Uterus (tissue), 4 donors: ENCODE data around the gene ERC2. TPM values are rescaled to one million over a fixed set of nuclear protein-coding genes. Genes with fewer than 3 reads are reported as not detected.

ENCODE experiments used
- DNase-seq, 2 donors: peaks; one replicate each; pipeline ENCODE4 v3.0.0-alpha.2; 2019 to 2020
- H3K27ac ChIP-seq, 2 donors: fragments of 200-600 bp; sonication (generic); 1 replicate in 1 of 2; 2 replicates in 1 of 2; pipeline ENCODE4 v1.5.1; 2016 to 2018
- H3K27me3 ChIP-seq, 2 donors: fragments of 200-600 bp; sonication (generic); one replicate each; pipeline ENCODE4 v1.5.1; 2018 to 2019; ENCODE audit warnings: control low read depth in 1 of 2
- H3K36me3 ChIP-seq, 2 donors: fragments of 200-600 bp; sonication (generic); one replicate each; pipeline ENCODE4 v1.5.1; 2019; ENCODE audit warnings: control low read depth in 1 of 2
- H3K4me1 ChIP-seq, 2 donors: fragments of 200-600 bp; sonication (generic); one replicate each; pipeline ENCODE4 v1.5.1; 2018 to 2019; ENCODE audit warnings: control low read depth in 1 of 2
- H3K4me3 ChIP-seq, 2 donors: fragments of 200-600 bp; sonication (generic); 1 replicate in 1 of 2; 2 replicates in 1 of 2; pipeline ENCODE4 v1.5.1; 2018 to 2019; ENCODE audit warnings: mild to moderate bottlenecking in 1 of 2
- H3K9me3 ChIP-seq, 2 donors: fragments of 200-600 bp; sonication (generic); one replicate each; pipeline ENCODE4 v1.5.1; 2019; ENCODE audit warnings: control low read depth in 1 of 2
- CTCF ChIP-seq, 4 experiments: fragments of 200-600 bp in 2 of 4; fragments of 450-650 bp in 2 of 4; sonication (generic) in 2 of 4; IDR thresholded peaks; one replicate each; pipeline ENCODE4 v1.5.1; 2016 to 2019; ENCODE audit warnings: antibody characterized with exemption in 4 of 4, mild to moderate bottlenecking in 2 of 4, moderate library complexity in 1 of 4
- POLR2A ChIP-seq, 2 donors: fragments of 450-650 bp; IDR thresholded peaks; one replicate each; pipeline ENCODE4 v1.6.1; 2016; ENCODE audit warnings: antibody characterized with exemption in 2 of 2, mild to moderate bottlenecking in 1 of 2, moderate library complexity in 1 of 2
- intact Hi-C: fragments of 100-400 bp; cut with DNase I; formaldehyde crosslinking; loops from one replicate; pipeline ENCODE4 v1.15.1; 2023; ENCODE audit warnings: low total_unique reads
- total RNA-seq, 4 donors: library from RNA; depleted of rRNA in 3 of 4; stranded (reverse); fragments of >200 nt in 3 of 4; gene quantifications; one replicate each; pipeline versions ENCODE4 v1.1.0 to v1.2.4, GENCODE V29; 2014 to 2023
- donor health status: DM: yes; HTN: yes; CAD: no.

The ERC2 gene
- total RNA-seq, 4 donors from 2014 or later: 1.7 to 5.5 TPM; not detected in 2

- no peak for TF ChIP-seq POLR2A (IDR thresholded peaks at IDR 0.05)
- no peak for TF ChIP-seq CTCF (IDR thresholded peaks at IDR 0.05)
These were observed 831.7 kb downstream of the ERC2 start for GRCh38 chr3:55636300-55637195.

GRCh38 chr3:55634345-55634744 lies 833.9 kb downstream of the ERC2 start:
- Histone ChIP-seq H3K36me3 (no peaks in the 10 kb centered on the region), H3K27me3 (no peaks in the 10 kb centered on the region)

More at GRCh38 chr3:55636300-55637195, 831.7 kb downstream of the ERC2 start:
- Histone ChIP-seq H3K27me3 (no peaks in the 10 kb centered on the region), H3K27ac (no peak overlapping the region), H3K9me3 (no peaks in the 10 kb centered on the region), H3K36me3 (no peaks in the 10 kb centered on the region), H3K4me1 (no peaks in the 10 kb centered on the region), H3K4me3 (no peak overlapping the region)
- DNase-seq: no peak
- intact Hi-C loops: no loop called here

DNA sequence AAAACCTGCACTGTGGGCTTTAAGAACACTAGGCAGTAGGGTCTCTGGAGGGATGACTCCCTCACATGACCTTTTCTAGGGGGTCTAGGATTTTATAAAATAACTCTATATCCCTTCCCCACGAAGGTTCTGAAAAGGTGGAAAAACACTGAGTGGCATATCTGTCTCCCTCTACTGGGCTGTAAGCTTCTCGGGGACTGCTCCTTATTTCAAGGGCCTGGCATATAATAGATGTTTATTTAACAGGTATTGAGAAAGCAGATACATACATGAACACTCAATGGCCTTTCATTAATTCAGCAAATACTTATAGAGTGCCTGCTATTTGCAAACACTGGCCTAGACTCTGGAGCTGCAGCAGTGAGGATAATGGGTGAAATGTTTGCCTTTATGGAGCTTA lies 834.9 kb downstream of the ERC2 start:
- intact Hi-C loops: no loop called here
- H3K27ac ChIP-seq: no peak overlapping the region
- TF ChIP-seq CTCF (IDR thresholded peaks at IDR 0.05) (no peak), POLR2A (IDR thresholded peaks at IDR 0.05) (no peak)
- no peak overlapping the region for H3K4me3 ChIP-seq
- no peaks in the 10 kb centered on the region for H3K36me3 ChIP-seq
- no peak for DNase-seq
- H3K27me3 ChIP-seq: no peaks in the 10 kb centered on the region
- no peaks in the 10 kb centered on the region for H3K4me1 ChIP-seq
- H3K9me3 ChIP-seq: no peaks in the 10 kb centered on the region

More at GRCh38 chr3:55634345-55634744, 833.9 kb downstream of the ERC2 start:
- DNase-seq: no peak
- Histone ChIP-seq H3K9me3 (no peaks in the 10 kb centered on the region), H3K4me3 (no peak overlapping the region), H3K4me1 (no peaks in the 10 kb centered on the region), H3K27ac (no peak overlapping the region)
- intact Hi-C loops: no loop called here
- TF ChIP-seq POLR2A (IDR thresholded peaks at IDR 0.05): no peak
- TF ChIP-seq CTCF (IDR thresholded peaks at IDR 0.05): no peak

- intact Hi-C loops: no loop called here
- H3K9me3 ChIP-seq: no peaks in the 10 kb centered on the region
- H3K27ac ChIP-seq: no peak overlapping the region
- no peak for DNase-seq
- no peaks in the 10 kb centered on the region for H3K36me3 ChIP-seq
- no peaks in the 10 kb centered on the region for H3K27me3 ChIP-seq
- H3K4me3 ChIP-seq: no peak overlapping the region
- no peak for TF ChIP-seq POLR2A (IDR thresholded peaks at IDR 0.05)
- TF ChIP-seq CTCF (IDR thresholded peaks at IDR 0.05): no peak
- no peaks in the 10 kb centered on the region for H3K4me1 ChIP-seq
These were observed 836.4 kb downstream of the ERC2 start for GRCh38 chr3:55631766-55632331.

- H3K27ac ChIP-seq: no peak overlapping the region
These were observed 837.4 kb downstream of the ERC2 start for GRCh38 chr3:55630921-55631299.

More at GRCh38 chr3:55630921-55631299, 837.4 kb downstream of the ERC2 start:
- Histone ChIP-seq H3K4me1 (no peaks in the 10 kb centered on the region), H3K27me3 (no peaks in the 10 kb centered on the region), H3K4me3 (no peak overlapping the region), H3K9me3 (no peaks in the 10 kb centered on the region), H3K36me3 (no peaks in the 10 kb centered on the region)
- DNase-seq: no peak
- TF ChIP-seq POLR2A (IDR thresholded peaks at IDR 0.05): no peak
- TF ChIP-seq CTCF (IDR thresholded peaks at IDR 0.05): no peak
- intact Hi-C loops: no loop called here
